ENCODE results near the gene MEGF11.

DNA sequence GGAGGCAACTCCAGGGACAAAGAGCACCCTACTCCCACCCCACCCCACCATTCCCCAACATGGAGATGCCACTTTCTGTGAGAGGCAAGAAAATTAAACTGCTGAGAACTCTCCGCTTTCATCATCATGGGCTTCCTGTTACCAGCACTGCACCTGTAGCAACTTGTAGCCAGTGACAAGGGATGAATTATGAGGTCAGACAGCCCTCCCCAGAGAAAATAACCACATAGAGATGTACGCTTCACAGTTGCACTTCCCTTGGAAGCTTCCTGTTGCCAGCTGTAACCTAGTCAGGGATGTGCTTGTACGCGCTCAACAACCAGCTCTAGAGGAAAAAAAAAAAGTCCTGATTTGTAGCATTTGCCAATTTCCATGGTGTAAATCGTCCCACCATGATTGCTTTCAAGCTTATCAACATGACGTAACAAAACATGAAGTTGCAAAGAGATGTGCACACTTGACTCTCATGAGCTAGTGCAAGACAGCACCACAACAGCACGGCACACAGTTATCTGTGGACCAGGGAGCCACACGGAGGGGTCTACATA is 238.8 kb downstream of the MEGF11 start:
- no peak for TF ChIP-seq YY1 (tag by site-specific recombination; IDR thresholded peaks at IDR 0.05)
- TF ChIP-seq PBX3 (CRISPR knock-in tag; IDR thresholded peaks at IDR 0.05), result no peak
- TF ChIP-seq, protein P1, sequence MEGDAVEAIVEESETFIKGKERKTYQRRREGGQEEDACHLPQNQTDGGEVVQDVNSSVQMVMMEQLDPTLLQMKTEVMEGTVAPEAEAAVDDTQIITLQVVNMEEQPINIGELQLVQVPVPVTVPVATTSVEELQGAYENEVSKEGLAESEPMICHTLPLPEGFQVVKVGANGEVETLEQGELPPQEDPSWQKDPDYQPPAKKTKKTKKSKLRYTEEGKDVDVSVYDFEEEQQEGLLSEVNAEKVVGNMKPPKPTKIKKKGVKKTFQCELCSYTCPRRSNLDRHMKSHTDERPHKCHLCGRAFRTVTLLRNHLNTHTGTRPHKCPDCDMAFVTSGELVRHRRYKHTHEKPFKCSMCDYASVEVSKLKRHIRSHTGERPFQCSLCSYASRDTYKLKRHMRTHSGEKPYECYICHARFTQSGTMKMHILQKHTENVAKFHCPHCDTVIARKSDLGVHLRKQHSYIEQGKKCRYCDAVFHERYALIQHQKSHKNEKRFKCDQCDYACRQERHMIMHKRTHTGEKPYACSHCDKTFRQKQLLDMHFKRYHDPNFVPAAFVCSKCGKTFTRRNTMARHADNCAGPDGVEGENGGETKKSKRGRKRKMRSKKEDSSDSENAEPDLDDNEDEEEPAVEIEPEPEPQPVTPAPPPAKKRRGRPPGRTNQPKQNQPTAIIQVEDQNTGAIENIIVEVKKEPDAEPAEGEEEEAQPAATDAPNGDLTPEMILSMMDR (tag by site-specific recombination; IDR thresholded peaks at IDR 0.05), result no peak
- TF ChIP-seq ZNF488 (tag by site-specific recombination; IDR thresholded peaks at IDR 0.05), result no peak
- TF ChIP-seq PRDM10 (tag by site-specific recombination; IDR thresholded peaks at IDR 0.05), result no peak
- TF ChIP-seq ZNF175 (tag by site-specific recombination; IDR thresholded peaks at IDR 0.05), result no peak
- TF ChIP-seq ZBTB26 (tag by site-specific recombination; optimal IDR thresholded peaks at IDR 0.05), result no peak
- no peak for TF ChIP-seq ZBTB1 (tag by site-specific recombination; IDR thresholded peaks at IDR 0.05)
- TF ChIP-seq, protein P2, sequence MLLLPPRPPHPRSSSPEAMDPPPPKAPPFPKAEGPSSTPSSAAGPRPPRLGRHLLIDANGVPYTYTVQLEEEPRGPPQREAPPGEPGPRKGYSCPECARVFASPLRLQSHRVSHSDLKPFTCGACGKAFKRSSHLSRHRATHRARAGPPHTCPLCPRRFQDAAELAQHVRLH (tag by site-specific recombination; IDR thresholded peaks at IDR 0.05), result no peak
- no peak for TF ChIP-seq ZNF10 (tag by site-specific recombination; IDR thresholded peaks at IDR 0.05)
- TF ChIP-seq ZNF792 (tag by site-specific recombination; IDR thresholded peaks at IDR 0.05), result no peak
- TF ChIP-seq ZNF174 (tag by site-specific recombination; IDR thresholded peaks at IDR 0.05), result no peak
- no peak for TF ChIP-seq ZSCAN30 (tag by site-specific recombination; IDR thresholded peaks at IDR 0.05)
- TF ChIP-seq ZNF404 (tag by site-specific recombination; IDR thresholded peaks at IDR 0.05), result no peak
